Measurements from ENCODE around the gene PPIF. TPM values are rescaled to one million over a fixed set of nuclear protein-coding genes. Genes with fewer than 3 reads are reported as not detected.
A peak's percentile ranks its signal among the peaks of the same experiment; 100 is the strongest.

Gene PPIF
- total RNA-seq, 1 donor from 2014 or later: 27.1 TPM

DNA sequence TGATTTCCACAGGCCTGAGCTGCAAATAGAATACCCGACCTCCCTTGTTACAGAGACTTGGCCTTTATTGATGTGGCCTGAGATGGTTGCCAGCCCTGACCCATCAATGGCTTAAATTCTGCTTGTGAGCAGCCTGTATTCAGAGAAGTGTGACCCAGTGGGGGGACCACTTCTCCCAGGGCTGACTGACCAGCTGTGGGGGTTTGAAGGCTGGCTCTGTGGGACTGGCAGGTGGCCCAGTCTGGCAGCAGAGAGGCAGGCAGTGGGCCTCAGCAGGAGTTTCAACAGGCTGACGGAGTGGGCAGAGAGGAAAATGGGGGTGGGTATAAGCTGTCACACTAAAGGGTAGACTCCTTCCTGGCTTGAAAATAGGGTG is 12.2 kb upstream of the PPIF start:
- H3K4me2 ChIP-seq: no peak overlapping the region
- H3K9me3 ChIP-seq (ENCODE audit: low read depth): no peaks in the 10 kb centered on the region
- no peak overlapping the region for H3K9ac ChIP-seq
- no peak overlapping the region for H3K4me3 Mint-ChIP-seq
- no peaks in the 10 kb centered on the region for H4K20me1 ChIP-seq (ENCODE audit: low read depth)
- H3K4me3 ChIP-seq: no peak overlapping the region
- TF ChIP-seq EZH2 (IDR thresholded peaks at IDR 0.05) (no peak), EZH2phosphoT487 (IDR thresholded peaks at IDR 0.05) (no peak)
- TF ChIP-seq, protein P1, sequence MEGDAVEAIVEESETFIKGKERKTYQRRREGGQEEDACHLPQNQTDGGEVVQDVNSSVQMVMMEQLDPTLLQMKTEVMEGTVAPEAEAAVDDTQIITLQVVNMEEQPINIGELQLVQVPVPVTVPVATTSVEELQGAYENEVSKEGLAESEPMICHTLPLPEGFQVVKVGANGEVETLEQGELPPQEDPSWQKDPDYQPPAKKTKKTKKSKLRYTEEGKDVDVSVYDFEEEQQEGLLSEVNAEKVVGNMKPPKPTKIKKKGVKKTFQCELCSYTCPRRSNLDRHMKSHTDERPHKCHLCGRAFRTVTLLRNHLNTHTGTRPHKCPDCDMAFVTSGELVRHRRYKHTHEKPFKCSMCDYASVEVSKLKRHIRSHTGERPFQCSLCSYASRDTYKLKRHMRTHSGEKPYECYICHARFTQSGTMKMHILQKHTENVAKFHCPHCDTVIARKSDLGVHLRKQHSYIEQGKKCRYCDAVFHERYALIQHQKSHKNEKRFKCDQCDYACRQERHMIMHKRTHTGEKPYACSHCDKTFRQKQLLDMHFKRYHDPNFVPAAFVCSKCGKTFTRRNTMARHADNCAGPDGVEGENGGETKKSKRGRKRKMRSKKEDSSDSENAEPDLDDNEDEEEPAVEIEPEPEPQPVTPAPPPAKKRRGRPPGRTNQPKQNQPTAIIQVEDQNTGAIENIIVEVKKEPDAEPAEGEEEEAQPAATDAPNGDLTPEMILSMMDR (IDR thresholded peaks at IDR 0.05): no peak
- DNase-seq (ENCODE audit: low spot score): no peak
- no peak overlapping the region for H2AFZ ChIP-seq (replicated peaks)
- H3K27ac ChIP-seq: no peak overlapping the region
- peaks cover 9% of the 10 kb centered on the region for H3K27me3 Mint-ChIP-seq (ENCODE audit: insufficient read depth, low read depth)
- peaks cover 15% of the 10 kb centered on the region for H3K4me1 Mint-ChIP-seq
- H3K36me3 Mint-ChIP-seq: no peaks in the 10 kb centered on the region
- H3K27me3 ChIP-seq: no peaks in the 10 kb centered on the region
- peaks cover 6% of the 10 kb centered on the region for H3F3A ChIP-seq (ENCODE audit: low read depth)
- peaks cover 6% of the 10 kb centered on the region for H3K4me1 ChIP-seq
- H3K79me2 ChIP-seq (ENCODE audit: low read depth): no peaks in the 10 kb centered on the region
- H3K9me3 Mint-ChIP-seq: peaks cover 7% of the 10 kb centered on the region
- H3K27ac Mint-ChIP-seq: peak overlapping the region; percentile 82
- no peaks in the 10 kb centered on the region for H3K36me3 ChIP-seq

DNA sequence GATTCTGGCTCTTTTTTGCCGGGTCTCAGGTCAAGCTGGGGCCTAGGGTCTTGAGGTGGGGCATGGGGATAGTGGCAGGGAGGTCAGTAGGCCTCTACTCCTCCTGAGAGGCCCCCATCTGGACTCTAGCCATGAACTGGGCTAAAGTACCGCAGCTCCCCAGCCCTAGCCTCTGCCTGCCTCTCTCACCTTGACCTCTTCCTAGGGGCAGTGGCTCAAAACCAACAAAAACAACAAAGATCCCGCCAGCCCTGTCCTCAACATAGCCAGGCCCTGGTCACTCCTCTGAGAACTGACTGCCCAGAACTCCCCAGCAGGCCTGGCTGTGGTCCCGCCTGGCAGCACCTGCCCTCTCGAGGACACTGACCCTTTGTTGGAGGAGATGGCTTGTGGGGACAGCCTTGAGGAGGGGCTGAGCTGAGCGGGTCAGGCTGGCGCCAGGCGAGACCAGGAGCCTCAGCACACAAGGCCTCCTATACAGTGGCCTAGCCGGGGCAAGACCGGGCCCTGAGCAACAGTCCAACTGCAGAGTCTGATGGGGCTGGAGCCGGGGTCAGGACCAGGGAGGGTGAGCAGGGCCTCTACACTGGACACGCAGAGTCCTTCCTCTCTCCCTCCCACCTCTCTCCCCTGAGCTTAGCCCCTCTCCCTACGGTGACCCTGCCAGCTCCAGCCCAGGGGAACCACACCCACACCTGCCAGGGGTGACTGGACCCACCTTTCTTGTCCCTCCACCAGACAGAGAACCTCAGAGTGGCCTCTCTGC is 11.6 kb upstream of the PPIF start:
- Histone ChIP-seq H3K27ac (no peak overlapping the region), H2AFZ (replicated peaks) (no peak overlapping the region), H3K79me2 (ENCODE audit: low read depth) (no peaks in the 10 kb centered on the region), H3K4me3 (no peak overlapping the region), H3K27me3 (no peaks in the 10 kb centered on the region), H4K20me1 (ENCODE audit: low read depth) (no peaks in the 10 kb centered on the region), H3K36me3 (no peaks in the 10 kb centered on the region), H3K9ac (no peak overlapping the region), H3K9me3 (ENCODE audit: low read depth) (no peaks in the 10 kb centered on the region), H3K4me1 (peaks cover 6% of the 10 kb centered on the region), H3K4me2 (no peak overlapping the region), H3F3A (ENCODE audit: low read depth) (peaks cover 6% of the 10 kb centered on the region)
- Mint-ChIP-seq H3K4me3 (no peak overlapping the region), H3K36me3 (no peaks in the 10 kb centered on the region), H3K9me3 (peaks cover 7% of the 10 kb centered on the region), H3K27ac (peak overlapping the region; percentile 82), H3K4me1 (peaks cover 15% of the 10 kb centered on the region), H3K27me3 (ENCODE audit: insufficient read depth, low read depth) (peaks cover 9% of the 10 kb centered on the region)
- TF ChIP-seq, protein P1 (IDR thresholded peaks at IDR 0.05): no peak
- no peak for TF ChIP-seq EZH2phosphoT487 (IDR thresholded peaks at IDR 0.05)
- no peak for TF ChIP-seq EZH2 (IDR thresholded peaks at IDR 0.05)
- DNase-seq (ENCODE audit: low spot score): no peak

DNA sequence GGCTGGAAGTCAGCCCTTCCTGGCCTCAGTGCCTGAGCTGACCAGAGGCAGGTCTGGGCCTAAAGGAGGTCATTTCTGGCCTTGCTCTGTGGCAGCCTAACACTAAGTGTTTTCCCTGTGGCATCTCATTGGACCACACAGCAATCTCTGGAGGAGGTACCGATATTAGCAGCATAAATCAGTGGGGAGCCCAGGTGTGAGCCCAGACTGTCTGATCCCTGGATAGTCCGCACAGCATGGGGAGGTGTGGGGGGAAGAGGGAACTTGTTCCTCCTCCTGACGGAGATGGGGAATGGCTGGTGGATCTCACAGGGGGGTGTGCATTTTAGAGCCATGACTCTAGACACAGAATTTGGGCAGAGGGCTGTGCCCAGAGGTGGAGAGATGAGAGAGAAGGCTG is 11.0 kb upstream of the PPIF start:
- H3K9ac ChIP-seq: no peak overlapping the region
- no peaks in the 10 kb centered on the region for H3K79me2 ChIP-seq (ENCODE audit: low read depth)
- no peak overlapping the region for H3K27ac ChIP-seq
- H2AFZ ChIP-seq (replicated peaks): no peak overlapping the region
- no peaks in the 10 kb centered on the region for H3K27me3 ChIP-seq
- H3K36me3 ChIP-seq: no peaks in the 10 kb centered on the region
- TF ChIP-seq EZH2phosphoT487 (IDR thresholded peaks at IDR 0.05): no peak
- TF ChIP-seq EZH2 (IDR thresholded peaks at IDR 0.05): no peak
- TF ChIP-seq, protein P1 (IDR thresholded peaks at IDR 0.05): no peak
- no peak overlapping the region for H3K4me3 Mint-ChIP-seq
- no peak overlapping the region for H3K4me2 ChIP-seq
- H3K4me1 Mint-ChIP-seq: peaks cover 15% of the 10 kb centered on the region
- DNase-seq (ENCODE audit: low spot score): no peak
- no peaks in the 10 kb centered on the region for H3K36me3 Mint-ChIP-seq
- H3K9me3 Mint-ChIP-seq: peaks cover 7% of the 10 kb centered on the region
- H3K27me3 Mint-ChIP-seq (ENCODE audit: insufficient read depth, low read depth): peaks cover 9% of the 10 kb centered on the region
- H3F3A ChIP-seq (ENCODE audit: low read depth): peaks cover 6% of the 10 kb centered on the region
- no peaks in the 10 kb centered on the region for H3K9me3 ChIP-seq (ENCODE audit: low read depth)
- no peak overlapping the region for H3K27ac Mint-ChIP-seq
- H3K4me1 ChIP-seq: peaks cover 6% of the 10 kb centered on the region
- no peaks in the 10 kb centered on the region for H4K20me1 ChIP-seq (ENCODE audit: low read depth)
- no peak overlapping the region for H3K4me3 ChIP-seq

All from neural progenitor cell (in vitro differentiated cells).